ENCODE results near the gene NCOR1.
A peak's percentile ranks its signal among the peaks of the same experiment; 100 is the strongest.
"Not testable (repeated sequence)": the region's sequence is repeated elsewhere in the genome, so short reads cannot be mapped to it uniquely, and the experiment has no call there.

The NCOR1 gene

GRCh38 chr17:16197276-16197675, 18.1 kb downstream of the NCOR1 start:
- no peaks in the 10 kb centered on the region for H3K9me3 Mint-ChIP-seq
- H3K27ac Mint-ChIP-seq: peak overlapping the region; percentile 37
- peaks cover 69% of the 10 kb centered on the region for H3K36me3 Mint-ChIP-seq
- no peak overlapping the region for H3K4me3 Mint-ChIP-seq
- peak in 1 of 2 donors; percentile 20 for DNase-seq (ENCODE audit: low spot score in 2 of 2)
- peaks cover 34% of the 10 kb centered on the region for H3K4me1 Mint-ChIP-seq
- ATAC-seq: no peak

GRCh38 chr17:16194307-16194835, 21.0 kb downstream of the NCOR1 start:
- not testable (repeated sequence) for ATAC-seq, H3K4me3 Mint-ChIP-seq, H3K9me3 Mint-ChIP-seq
- Mint-ChIP-seq H3K4me1 (peaks cover 25% of the 10 kb centered on the region), H3K36me3 (peaks cover 92% of the 10 kb centered on the region), H3K27ac (peak overlapping the region; percentile 13)
- peak in 1 of 2 donors; percentile 43 for DNase-seq (ENCODE audit: low spot score in 2 of 2)

- H3K4me1 Mint-ChIP-seq: peaks cover 21% of the 10 kb centered on the region
- DNase-seq (ENCODE audit: low spot score in 2 of 2) (peak in 1 of 2 donors; percentile 22), ATAC-seq (no peak)
- no peaks in the 10 kb centered on the region for H3K9me3 Mint-ChIP-seq
- H3K36me3 Mint-ChIP-seq: peaks cover 92% of the 10 kb centered on the region
- no peak overlapping the region for H3K4me3 Mint-ChIP-seq
- no peak overlapping the region for H3K27ac Mint-ChIP-seq
Measured at GRCh38 chr17:16191604-16192003, 23.7 kb downstream of the NCOR1 start.

- ATAC-seq: no peak
- Mint-ChIP-seq H3K9me3 (no peaks in the 10 kb centered on the region), H3K4me1 (peaks cover 21% of the 10 kb centered on the region), H3K36me3 (peaks cover 94% of the 10 kb centered on the region), H3K4me3 (no peak overlapping the region), H3K27ac (no peak overlapping the region)
- DNase-seq (ENCODE audit: low spot score in 2 of 2): no peak
Measured at GRCh38 chr17:16190703-16191360, 24.5 kb downstream of the NCOR1 start.

- ATAC-seq (no peak), DNase-seq (ENCODE audit: low spot score in 2 of 2) (peak in 1 of 2 donors; percentile 17)
- Mint-ChIP-seq H3K27ac (peak overlapping the region; percentile 33), H3K4me3 (no peak overlapping the region), H3K4me1 (peaks cover 22% of the 10 kb centered on the region), H3K36me3 (peaks cover 95% of the 10 kb centered on the region), H3K9me3 (no peaks in the 10 kb centered on the region)
Measured at GRCh38 chr17:16189791-16190348, 25.5 kb downstream of the NCOR1 start.

GRCh38 chr17:16187642-16188041, 27.7 kb downstream of the NCOR1 start:
- ATAC-seq: no peak
- H3K4me1 Mint-ChIP-seq: peaks cover 24% of the 10 kb centered on the region
- no peak overlapping the region for H3K4me3 Mint-ChIP-seq
- H3K9me3 Mint-ChIP-seq: no peaks in the 10 kb centered on the region
- peaks cover 97% of the 10 kb centered on the region for H3K36me3 Mint-ChIP-seq
- peak in 1 of 2 donors; percentile 15 for DNase-seq (ENCODE audit: low spot score in 2 of 2)
- peak overlapping the region; percentile 17 for H3K27ac Mint-ChIP-seq

- no peak for ATAC-seq
- Mint-ChIP-seq H3K4me1 (peaks cover 19% of the 10 kb centered on the region), H3K4me3 (no peak overlapping the region), H3K36me3 (peaks cover 69% of the 10 kb centered on the region), H3K27ac (no peak overlapping the region), H3K9me3 (no peaks in the 10 kb centered on the region)
- DNase-seq (ENCODE audit: low spot score in 2 of 2): no peak
Measured at GRCh38 chr17:16181581-16181980, 33.8 kb downstream of the NCOR1 start.

- ATAC-seq (no peak), DNase-seq (ENCODE audit: low spot score in 2 of 2) (no peak)
- Mint-ChIP-seq H3K4me1 (peaks cover 5% of the 10 kb centered on the region), H3K4me3 (no peak overlapping the region), H3K36me3 (peaks cover 42% of the 10 kb centered on the region), H3K27ac (no peak overlapping the region), H3K9me3 (no peaks in the 10 kb centered on the region)
Measured at GRCh38 chr17:16178836-16179235, 36.5 kb downstream of the NCOR1 start.

- ATAC-seq (no peak), DNase-seq (ENCODE audit: low spot score in 2 of 2) (no peak)
- peaks cover 73% of the 10 kb centered on the region for H3K36me3 Mint-ChIP-seq
- no peaks in the 10 kb centered on the region for H3K9me3 Mint-ChIP-seq
- no peak overlapping the region for H3K4me3 Mint-ChIP-seq
- peaks cover 12% of the 10 kb centered on the region for H3K4me1 Mint-ChIP-seq
- no peak overlapping the region for H3K27ac Mint-ChIP-seq
Measured at GRCh38 chr17:16171613-16172012, 43.7 kb downstream of the NCOR1 start.

- Mint-ChIP-seq H3K4me3 (peak overlapping the region; percentile 27), H3K27ac (peak overlapping the region; percentile 49), H3K36me3 (peaks cover 94% of the 10 kb centered on the region), H3K4me1 (peaks cover 21% of the 10 kb centered on the region)
- not testable (repeated sequence) for DNase-seq (ENCODE audit: low spot score in 2 of 2); H3K9me3 Mint-ChIP-seq; ATAC-seq
Measured at GRCh38 chr17:16166766-16167165, 48.6 kb downstream of the NCOR1 start.

- H3K4me1 Mint-ChIP-seq: peaks cover 6% of the 10 kb centered on the region
- no peak overlapping the region for H3K27ac Mint-ChIP-seq
- no peaks in the 10 kb centered on the region for H3K9me3 Mint-ChIP-seq
- no peak overlapping the region for H3K4me3 Mint-ChIP-seq
- DNase-seq (ENCODE audit: low spot score in 2 of 2) (no peak), ATAC-seq (no peak)
- H3K36me3 Mint-ChIP-seq: peaks cover 90% of the 10 kb centered on the region
Measured at GRCh38 chr17:16158714-16159113, 56.6 kb downstream of the NCOR1 start.

GRCh38 chr17:16155536-16155935, 59.8 kb downstream of the NCOR1 start:
- Mint-ChIP-seq H3K9me3 (no peaks in the 10 kb centered on the region), H3K4me1 (no peaks in the 10 kb centered on the region), H3K4me3 (no peak overlapping the region), H3K36me3 (peaks cover 92% of the 10 kb centered on the region), H3K27ac (peak overlapping the region; percentile 72)
- ATAC-seq (no peak), DNase-seq (ENCODE audit: low spot score in 2 of 2) (no peak)

GRCh38 chr17:16152326-16152725, 63.0 kb downstream of the NCOR1 start:
- not testable (repeated sequence) for H3K4me1 Mint-ChIP-seq; H3K4me3 Mint-ChIP-seq; DNase-seq (ENCODE audit: low spot score in 2 of 2); ATAC-seq; H3K27ac Mint-ChIP-seq; H3K9me3 Mint-ChIP-seq
- peaks cover 97% of the 10 kb centered on the region for H3K36me3 Mint-ChIP-seq

GRCh38 chr17:16150251-16150856, 65.0 kb downstream of the NCOR1 start:
- Mint-ChIP-seq H3K9me3 (no peaks in the 10 kb centered on the region), H3K4me1 (no peaks in the 10 kb centered on the region), H3K27ac (no peak overlapping the region), H3K36me3 (peaks cover 97% of the 10 kb centered on the region), H3K4me3 (no peak overlapping the region)
- DNase-seq (ENCODE audit: low spot score in 2 of 2): no peak
- ATAC-seq: no peak

- no peaks in the 10 kb centered on the region for H3K4me1 Mint-ChIP-seq
- H3K36me3 Mint-ChIP-seq: peaks cover 99% of the 10 kb centered on the region
- no peak overlapping the region for H3K4me3 Mint-ChIP-seq
- no peak for DNase-seq (ENCODE audit: low spot score in 2 of 2)
- no peaks in the 10 kb centered on the region for H3K9me3 Mint-ChIP-seq
- H3K27ac Mint-ChIP-seq: no peak overlapping the region
- no peak for ATAC-seq
Measured at GRCh38 chr17:16148596-16148995, 66.7 kb downstream of the NCOR1 start.

Measured in stimulated activated effector memory CD8-positive, alpha-beta T cell treated with anti-CD3 and anti-CD28 coated beads, Interleukin-12 subunit alpha, Interleukin-12 subunit beta, amount 100 ng/mL, for 72 hours (primary cell).